Measurements from ENCODE around the gene LY86. TPM values are rescaled to one million over a fixed set of nuclear protein-coding genes. Genes with fewer than 3 reads are reported as not detected.
A peak's percentile ranks its signal among the peaks of the same experiment; 100 is the strongest.

Gene LY86
- total and polyA plus RNA-seq, 2 of the 13 experiments (the other 11 are each of a cell fraction or from before 2014, with no cell fraction given): not detected

GRCh38 chr6:6682225-6682624 is 93.7 kb downstream of the LY86 start (continued):
- no peak for TF ChIP-seq JUN (CRISPR knock-in tag; IDR thresholded peaks at IDR 0.05)
- no peak for TF ChIP-seq TARDBP (CRISPR knock-in tag; IDR thresholded peaks at IDR 0.05)
- no peak for TF ChIP-seq RORA (CRISPR knock-in tag; IDR thresholded peaks at IDR 0.05)
- no peak for TF ChIP-seq NFATC3 (CRISPR knock-in tag; IDR thresholded peaks at IDR 0.05)
- no peak for TF ChIP-seq DMAP1 (CRISPR knock-in tag; IDR thresholded peaks at IDR 0.05)
- no peak for TF ChIP-seq ZNF3 (CRISPR knock-in tag; IDR thresholded peaks at IDR 0.05)
- no peak for TF ChIP-seq THAP11 (CRISPR knock-in tag; IDR thresholded peaks at IDR 0.05)
- TF ChIP-seq ZSCAN29 (CRISPR knock-in tag; conservative IDR thresholded peaks at IDR 0.05): no peak

- in situ Hi-C loops (cut with HindIII; ENCODE audit: extremely low pct_ligation_motif_present, low pct_unique_long_range_greater_than_20kb): loop anchor here (25.0 kb wide), 1 partner anchor 928 kb away; no protein-coding TSS in a partner anchor
- Histone ChIP-seq H3K27me3 (ENCODE audit: control insufficient read depth in 1 of 2, insufficient read depth in 2 of 2, low read length in 2 of 2) (peaks cover 1% of the 10 kb centered on the region in 2 experiments; a peak in 2 of 5 replicates), H3K36me3 (replicated peaks in 1 of 2; ENCODE audit: control insufficient read depth in 1 of 2, insufficient read depth in 2 of 2, low read length in 2 of 2) (no peaks in the 10 kb centered on the region), H3K9ac (ENCODE audit: insufficient read depth, low read depth, low read length) (no peak overlapping the region), H3K4me2 (ENCODE audit: low read depth, low read length) (peak overlapping the region; percentile 53), H3K79me2 (ENCODE audit: insufficient read depth, low read length) (no peaks in the 10 kb centered on the region), H4K20me1 (ENCODE audit: insufficient read depth, low read length) (no peaks in the 10 kb centered on the region), H3K27ac (ENCODE audit: extremely low read length, insufficient read depth, low read length) (no peak overlapping the region), H3K4me3 (replicated peaks in 1 of 3; ENCODE audit: insufficient read depth in 1 of 3, low read depth in 2 of 3, low read length in 3 of 3) (no peak overlapping the region), H2AFZ (ENCODE audit: low read length) (no peak overlapping the region), H3K9me3 (ENCODE audit: low read length) (no peaks in the 10 kb centered on the region), H3K4me1 (ENCODE audit: insufficient read depth, low read length) (peaks cover 63% of the 10 kb centered on the region)
- FAIRE-seq: peak; percentile 21
- peak; percentile 77 for DNase-seq (ENCODE audit: low spot score)
- 1% methylated on average over 13 of the region's 13 CpGs for whole genome bisulfite sequencing (ENCODE audit: low lambda C conversion rate)
- ChIA-PET CTCF (ENCODE audit: low intra/inter-chr PET ratio, low total read pairs) (no interaction called here), POLR2A (no interaction called here)
- intact Hi-C loops (cut with micrococcal nuclease; ENCODE audit: unreplicated experiment): no loop called here
- ATAC-seq: peak; percentile 30
- no TSS peak for BruUV-seq (replicated peaks)
- 0 out of 2 replicates have a peak, but pooled peaks have one; percentile 43 for TF ChIP-seq ZFP36L1 (CRISPR knock-in tag; IDR thresholded peaks at IDR 0.05)
- TF ChIP-seq HMGXB4 (CRISPR knock-in tag; IDR thresholded peaks at IDR 0.05; ENCODE audit: borderline replicate concordance in 1 of 2, low read depth in 1 of 2): no peak; a peak in 1 of 4 replicates
- TF ChIP-seq ZNF430 (CRISPR knock-in tag; IDR thresholded peaks at IDR 0.05): no peak
- TF ChIP-seq MNT (IDR thresholded peaks at IDR 0.05): peak; percentile 55
- TF ChIP-seq HDAC2 (CRISPR knock-in tag; IDR thresholded peaks at IDR 0.05): 0 out of 2 replicates have a peak, but pooled peaks have one; percentile 32
- no peak for TF ChIP-seq ZFP62 (CRISPR knock-in tag; IDR thresholded peaks at IDR 0.05)
- TF ChIP-seq CEBPB (IDR thresholded peaks at IDR 0.05; ENCODE audit: borderline replicate concordance, low read depth, low read length): no peak
- TF ChIP-seq TP53 (CRISPR knock-in tag; conservative IDR thresholded peaks at IDR 0.05): 0 out of 2 replicates have a peak, but pooled peaks have one; percentile 54
- TF ChIP-seq ZBTB7B (CRISPR knock-in tag; IDR thresholded peaks at IDR 0.05): 0 out of 2 replicates have a peak, but pooled peaks have one; percentile 31
Measured at GRCh38 chr6:6683969-6684833, 95.7 kb downstream of the LY86 start.
